A673 (cell line): ENCODE measurements around the gene SFXN2. TPM values are rescaled to one million over a fixed set of nuclear protein-coding genes. Genes with fewer than 3 reads are reported as not detected.

Experiments used
- BruUV-seq: library from RNA; stranded (reverse); fragments of 400-500 nt; replicated peaks from 2 replicates; lab custom pipeline; 2021; lab: Mats Ljungman, UMichigan
- CTCF ChIA-PET: fragments of 300-600 bp; sonication (Branson Sonifier 250); formaldehyde crosslinking; loops from one replicate; lab custom pipeline; 2022; ENCODE audit warnings: antibody characterized with exemption; lab: Charles Lee
- POLR2A ChIA-PET: fragments of 300-600 bp; sonication (Branson Sonifier 250); formaldehyde crosslinking; loops from one replicate; lab custom pipeline; 2022; ENCODE audit warnings: antibody characterized with exemption; ENCODE audit not compliant: low non-redundant PET; lab: Charles Lee
- DNase-seq: peaks from one replicate; pipeline ENCODE4 v3.0.0-alpha.2; 2015; ENCODE audit warnings: low spot score
- H3K27ac ChIP-seq: fragments of 200-600 bp; sonication (generic); 2 replicates; pipeline ENCODE4 v1.5.1; 2016; ENCODE audit warnings: mixed run types, low read depth, mild to moderate bottlenecking, mixed read lengths, antibody characterized with exemption, low read length; ENCODE audit not compliant: poor library complexity, severe bottlenecking
- H3K27me3 ChIP-seq: fragments of 200-600 bp; sonication (generic); replicated peaks from 2 replicates; pipeline ENCODE4 v1.6.1; 2017; ENCODE audit warnings: mixed run types, low read depth, mild to moderate bottlenecking, mixed read lengths, antibody characterized with exemption, low read length; ENCODE audit not compliant: insufficient read depth, poor library complexity
- H3K36me3 ChIP-seq: fragments of 200-600 bp; sonication (generic); 2 replicates; pipeline ENCODE4 v1.6.1; 2016; ENCODE audit warnings: mixed run types, mild to moderate bottlenecking, mixed read lengths, antibody characterized with exemption, low read length; ENCODE audit not compliant: insufficient read depth, poor library complexity, severe bottlenecking
- H3K4me1 ChIP-seq: fragments of 200-600 bp; sonication (generic); 2 replicates; pipeline ENCODE4 v1.6.1; 2017; ENCODE audit warnings: mixed run types, mild to moderate bottlenecking, mixed read lengths, antibody characterized with exemption, low read length; ENCODE audit not compliant: insufficient read depth, poor library complexity, severe bottlenecking
- H3K4me3 ChIP-seq: fragments of 200-600 bp; sonication (generic); 2 replicates; pipeline ENCODE4 v1.5.1; 2016; ENCODE audit warnings: low read depth, mixed run types, mild to moderate bottlenecking, mixed read lengths, low read length; ENCODE audit not compliant: poor library complexity, severe bottlenecking
- H3K9me3 ChIP-seq: fragments of 200-600 bp; sonication (generic); 2 replicates; pipeline ENCODE4 v1.6.1; 2016; ENCODE audit warnings: mixed run types, low read depth, mild to moderate bottlenecking, mixed read lengths, antibody characterized with exemption, low read length; ENCODE audit not compliant: poor library complexity, severe bottlenecking
- EZH2 ChIP-seq: fragments of 200-600 bp; sonication (generic); IDR thresholded peaks from 2 replicates; pipeline ENCODE4 v1.6.1; 2017; ENCODE audit warnings: borderline replicate concordance, low read depth, mild to moderate bottlenecking, mixed read lengths, antibody characterized with exemption, low read length; ENCODE audit not compliant: poor library complexity, severe bottlenecking
- intact Hi-C: fragments of 100-400 bp; cut with micrococcal nuclease; formaldehyde crosslinking; loops from one replicate; pipeline ENCODE4 v1.10.0; 2022; ENCODE audit not compliant: unreplicated experiment
- total RNA-seq: library from RNA; stranded (reverse); gene quantifications from 2 replicates; pipeline ENCODE4 v1.2.3, GENCODE V29; 2021
- TF ChIP-seq, protein P1 (sequence below): fragments of 300-800, 200-600 bp; sonication (generic); conservative IDR thresholded peaks from 2 replicates; pipeline ENCODE4 v1.5.1; 2017; ENCODE audit warnings: low read depth, mild to moderate bottlenecking, antibody characterized with exemption, low read length, moderate library complexity, mixed read lengths

SFXN2 gene
- total RNA-seq, 1 experiment from 2014 or later: 19.5 TPM

DNA sequence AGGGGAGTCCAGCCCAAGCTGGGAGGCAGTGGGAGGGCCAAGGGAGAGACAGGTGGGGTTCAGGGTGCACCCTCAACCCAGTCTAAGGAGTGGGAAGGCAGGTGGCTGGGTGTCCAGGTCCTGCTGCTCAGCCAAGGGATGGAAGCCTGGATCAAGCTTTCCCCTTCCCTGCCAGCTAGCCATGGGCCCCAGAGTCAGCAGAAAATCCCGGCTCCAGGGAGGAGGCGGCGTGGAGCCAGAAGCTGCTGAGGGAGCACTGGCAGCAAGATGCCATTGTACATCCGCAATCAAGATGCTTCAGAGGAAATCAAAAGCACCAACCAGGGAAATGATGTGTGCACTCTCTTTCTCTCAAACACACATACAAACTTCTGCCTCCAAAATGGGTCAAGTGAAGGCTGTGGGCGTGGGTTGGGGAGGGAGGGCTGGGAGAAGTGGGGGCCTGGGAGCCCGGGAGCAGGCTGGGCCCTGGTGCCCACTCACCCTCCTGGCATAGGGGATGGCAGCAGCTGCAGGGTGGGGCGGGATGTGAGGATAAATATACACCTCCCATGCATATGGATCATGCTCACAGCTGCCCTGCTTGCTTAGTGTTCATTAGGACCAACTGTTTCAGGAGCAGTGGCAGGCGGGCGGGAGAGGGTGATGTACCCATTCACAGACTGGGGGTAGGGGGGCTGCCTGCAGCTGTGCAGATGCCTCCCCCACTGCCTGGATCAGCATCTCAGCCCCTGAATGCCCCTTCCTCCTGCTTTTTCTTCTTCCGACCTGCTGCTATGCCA is 45.9 kb upstream of the SFXN2 start:
- Histone ChIP-seq H3K4me3 (no peak overlapping the region), H3K4me1 (no peaks in the 10 kb centered on the region), H3K9me3 (no peaks in the 10 kb centered on the region), H3K36me3 (no peaks in the 10 kb centered on the region), H3K27ac (no peak overlapping the region), H3K27me3 (no peaks in the 10 kb centered on the region)
- TF ChIP-seq, protein P1, sequence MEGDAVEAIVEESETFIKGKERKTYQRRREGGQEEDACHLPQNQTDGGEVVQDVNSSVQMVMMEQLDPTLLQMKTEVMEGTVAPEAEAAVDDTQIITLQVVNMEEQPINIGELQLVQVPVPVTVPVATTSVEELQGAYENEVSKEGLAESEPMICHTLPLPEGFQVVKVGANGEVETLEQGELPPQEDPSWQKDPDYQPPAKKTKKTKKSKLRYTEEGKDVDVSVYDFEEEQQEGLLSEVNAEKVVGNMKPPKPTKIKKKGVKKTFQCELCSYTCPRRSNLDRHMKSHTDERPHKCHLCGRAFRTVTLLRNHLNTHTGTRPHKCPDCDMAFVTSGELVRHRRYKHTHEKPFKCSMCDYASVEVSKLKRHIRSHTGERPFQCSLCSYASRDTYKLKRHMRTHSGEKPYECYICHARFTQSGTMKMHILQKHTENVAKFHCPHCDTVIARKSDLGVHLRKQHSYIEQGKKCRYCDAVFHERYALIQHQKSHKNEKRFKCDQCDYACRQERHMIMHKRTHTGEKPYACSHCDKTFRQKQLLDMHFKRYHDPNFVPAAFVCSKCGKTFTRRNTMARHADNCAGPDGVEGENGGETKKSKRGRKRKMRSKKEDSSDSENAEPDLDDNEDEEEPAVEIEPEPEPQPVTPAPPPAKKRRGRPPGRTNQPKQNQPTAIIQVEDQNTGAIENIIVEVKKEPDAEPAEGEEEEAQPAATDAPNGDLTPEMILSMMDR: no peak
- no peak for TF ChIP-seq EZH2
- BruUV-seq: no TSS peak
- ChIA-PET POLR2A (no interaction called here), CTCF (interaction anchor here (0.6 kb wide), 1 partner anchor 538 kb away, joined by 5 read pairs; no protein-coding TSS in a partner anchor)
- intact Hi-C loops: no loop called here
- no peak for DNase-seq

DNA sequence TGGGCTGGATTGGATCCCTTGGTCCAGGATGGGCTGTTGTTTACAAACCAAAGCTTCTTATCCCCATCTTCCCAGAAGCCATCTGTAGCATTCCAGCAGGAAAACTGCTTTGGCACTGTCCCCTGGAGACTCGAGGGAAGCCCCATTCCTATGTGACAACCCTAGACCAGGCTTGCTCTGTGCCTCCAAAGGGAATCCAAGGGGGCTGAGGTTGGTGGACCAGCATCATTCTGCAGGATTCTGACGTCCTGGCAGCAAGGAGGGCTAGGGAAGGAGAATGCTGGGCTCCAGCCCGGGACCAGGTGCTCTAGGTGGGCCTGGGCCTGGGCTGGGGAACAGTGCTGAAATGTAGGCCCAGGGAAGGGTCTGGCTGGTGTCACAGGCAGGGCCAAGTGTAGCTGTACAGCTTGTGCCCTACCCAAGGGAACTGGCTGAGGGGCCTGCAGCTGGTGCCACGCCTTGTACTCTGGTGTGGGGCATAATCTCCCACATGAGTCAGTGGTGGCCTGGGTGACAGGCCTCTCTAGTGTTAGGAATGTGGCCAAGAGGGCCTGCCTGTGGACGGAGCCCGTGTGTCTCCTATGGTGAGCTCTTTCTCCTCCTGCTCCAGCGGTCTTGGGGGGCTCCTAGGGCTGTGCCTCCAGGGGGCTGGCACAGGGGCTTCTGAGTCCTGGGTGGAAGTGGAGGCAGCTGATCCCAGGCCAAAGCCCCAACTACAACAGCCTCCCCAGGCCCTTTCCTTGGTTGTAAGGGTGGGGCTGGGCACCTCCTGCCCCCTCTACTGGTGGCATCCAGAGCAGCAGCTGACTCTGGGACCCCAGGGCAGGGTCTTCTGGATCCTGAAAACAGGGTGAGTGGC is 45.0 kb upstream of the SFXN2 start:
- ChIA-PET CTCF (no interaction called here), POLR2A (no interaction called here)
- Histone ChIP-seq H3K4me1 (peaks cover 7% of the 10 kb centered on the region), H3K36me3 (no peaks in the 10 kb centered on the region), H3K4me3 (no peak overlapping the region), H3K27me3 (no peaks in the 10 kb centered on the region), H3K9me3 (no peaks in the 10 kb centered on the region), H3K27ac (no peak overlapping the region)
- DNase-seq: no peak
- intact Hi-C loops: no loop called here
- BruUV-seq: no TSS peak
- TF ChIP-seq, protein P1: no peak
- TF ChIP-seq EZH2: no peak

DNA sequence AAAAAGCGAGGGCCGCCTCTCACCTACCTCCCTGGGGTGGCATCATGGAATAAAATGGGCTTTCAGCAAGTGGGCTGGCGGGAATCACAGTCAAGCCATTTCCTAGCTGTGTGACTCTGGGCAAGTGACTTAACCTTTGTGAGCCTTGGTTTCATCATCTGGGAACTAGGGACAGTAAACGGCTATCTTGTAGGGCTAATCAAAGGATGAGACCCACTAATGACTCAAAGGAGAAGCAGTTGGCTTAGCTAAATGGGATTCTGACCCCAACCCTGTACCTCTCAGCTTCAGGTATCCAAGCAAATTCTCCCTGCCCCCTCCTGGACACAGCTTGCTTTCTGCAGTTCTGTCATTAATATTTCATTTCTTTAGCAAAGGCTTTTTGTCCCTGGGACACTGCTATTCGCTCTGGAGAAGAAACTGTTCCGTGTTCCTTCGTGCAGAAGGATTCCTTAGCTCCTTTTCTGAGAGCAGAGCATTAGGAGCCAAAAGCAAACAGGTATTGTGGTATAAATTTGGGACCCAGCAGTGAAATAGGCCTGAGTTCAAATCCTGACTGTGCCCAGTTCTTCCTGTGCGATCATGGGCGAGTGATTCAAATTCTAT is 44.3 kb upstream of the SFXN2 start:
- intact Hi-C loops: no loop called here
- Histone ChIP-seq H3K9me3 (no peaks in the 10 kb centered on the region), H3K4me1 (peaks cover 8% of the 10 kb centered on the region), H3K27ac (no peak overlapping the region), H3K4me3 (no peak overlapping the region), H3K27me3 (no peaks in the 10 kb centered on the region), H3K36me3 (no peaks in the 10 kb centered on the region)
- BruUV-seq: no TSS peak
- ChIA-PET CTCF (no interaction called here), POLR2A (no interaction called here)
- DNase-seq: no peak
- TF ChIP-seq, protein P1: no peak
- no peak for TF ChIP-seq EZH2
